Glutamatergic neuron (in vitro differentiated cells): ENCODE data around the gene NDUFS8. TPM values are rescaled to one million over a fixed set of nuclear protein-coding genes. Genes with fewer than 3 reads are reported as not detected.
A peak's percentile ranks its signal among the peaks of the same experiment; 100 is the strongest.

Source experiments
- DNase-seq: peaks from one replicate; pipeline ENCODE4 v3.0.0; 2022
- H3K27ac Mint-ChIP-seq: one replicate; pipeline ENCODE4 v1.8.0; 2020; ENCODE audit warnings: mild to moderate bottlenecking, mixed read lengths, inconsistent platforms; ENCODE audit not compliant: unreplicated experiment
- H3K27me3 Mint-ChIP-seq: one replicate; pipeline ENCODE4 v1.8.0; 2020; ENCODE audit warnings: mild to moderate bottlenecking, moderate library complexity, mixed read lengths, inconsistent platforms; ENCODE audit not compliant: unreplicated experiment
- H3K36me3 Mint-ChIP-seq: one replicate; pipeline ENCODE4 v1.8.0; 2020; ENCODE audit warnings: mild to moderate bottlenecking, mixed read lengths, inconsistent platforms; ENCODE audit not compliant: unreplicated experiment
- H3K4me1 Mint-ChIP-seq: one replicate; pipeline ENCODE4 v1.8.0; 2020; ENCODE audit warnings: mild to moderate bottlenecking, low read depth, mixed read lengths, inconsistent platforms; ENCODE audit not compliant: unreplicated experiment
- H3K4me3 Mint-ChIP-seq: one replicate; pipeline ENCODE4 v1.8.0; 2020; ENCODE audit warnings: mild to moderate bottlenecking, mixed read lengths, inconsistent platforms; ENCODE audit not compliant: unreplicated experiment
- H3K9me3 Mint-ChIP-seq: one replicate; pipeline ENCODE4 v1.8.0; 2020; ENCODE audit warnings: mild to moderate bottlenecking, moderate library complexity, mixed read lengths, inconsistent platforms; ENCODE audit not compliant: unreplicated experiment
- total RNA-seq: library from RNA; stranded (reverse); fragmentation: NEBNext Ultra II Directional; extraction: Animal tissue kit (Norgen Biotek cat#: 25700); gene quantifications from one replicate; pipeline ENCODE4 v1.2.1, GENCODE V29; 2021; ENCODE audit not compliant: unreplicated experiment
- TF ChIP-seq, protein P1 (sequence below): fragments of 200-600 bp; sonication (generic); IDR thresholded peaks from one replicate; pipeline ENCODE4 v1.5.0; 2021; ENCODE audit not compliant: partially characterized antibody, unreplicated experiment

Gene NDUFS8
- total RNA-seq, 1 donor from 2014 or later, result 136 TPM

DNA sequence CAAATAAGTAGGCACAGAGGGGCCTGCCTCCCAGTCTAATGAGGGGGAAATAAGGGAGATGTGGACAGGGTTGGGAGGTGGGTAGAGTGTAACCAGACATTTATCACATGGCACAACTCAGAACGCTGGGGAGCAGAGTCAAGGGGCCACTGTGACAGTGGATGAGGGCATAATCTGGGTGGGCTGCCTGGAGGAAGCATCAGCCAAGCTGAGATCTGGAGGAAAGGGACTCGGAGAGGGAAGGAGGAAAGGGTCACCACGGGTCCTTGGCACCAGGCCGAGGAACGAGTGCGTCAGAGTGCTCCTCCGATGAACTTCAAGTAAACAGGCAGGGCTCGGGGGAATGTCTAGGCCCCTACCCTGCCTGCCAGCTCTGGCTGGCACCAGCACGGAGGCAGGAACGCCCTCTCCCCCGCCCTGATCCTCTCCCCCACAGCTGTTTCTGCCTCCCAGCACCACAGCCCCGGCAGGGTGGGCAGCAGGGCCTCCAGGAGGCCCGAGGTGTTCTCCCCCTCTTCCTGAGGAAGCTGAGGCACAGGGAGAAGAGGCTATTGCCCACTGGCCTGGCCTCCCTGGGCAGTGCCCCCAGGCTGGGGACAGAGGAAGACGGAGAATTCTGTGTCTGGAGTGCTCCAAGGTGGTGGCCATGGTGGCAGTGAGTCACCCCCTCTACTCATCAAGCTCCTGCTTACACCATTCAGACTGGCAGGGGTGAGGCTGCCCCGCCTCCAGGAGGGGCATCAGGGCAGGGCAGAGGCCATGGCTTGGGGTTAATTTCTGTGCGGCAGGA, 16.1 kb upstream of the NDUFS8 start:
- Mint-ChIP-seq H3K36me3 (no peaks in the 10 kb centered on the region), H3K27ac (no peak overlapping the region), H3K4me1 (peaks cover 7% of the 10 kb centered on the region), H3K27me3 (peaks cover 6% of the 10 kb centered on the region), H3K4me3 (no peak overlapping the region), H3K9me3 (peaks cover 7% of the 10 kb centered on the region)
- TF ChIP-seq, protein P1, sequence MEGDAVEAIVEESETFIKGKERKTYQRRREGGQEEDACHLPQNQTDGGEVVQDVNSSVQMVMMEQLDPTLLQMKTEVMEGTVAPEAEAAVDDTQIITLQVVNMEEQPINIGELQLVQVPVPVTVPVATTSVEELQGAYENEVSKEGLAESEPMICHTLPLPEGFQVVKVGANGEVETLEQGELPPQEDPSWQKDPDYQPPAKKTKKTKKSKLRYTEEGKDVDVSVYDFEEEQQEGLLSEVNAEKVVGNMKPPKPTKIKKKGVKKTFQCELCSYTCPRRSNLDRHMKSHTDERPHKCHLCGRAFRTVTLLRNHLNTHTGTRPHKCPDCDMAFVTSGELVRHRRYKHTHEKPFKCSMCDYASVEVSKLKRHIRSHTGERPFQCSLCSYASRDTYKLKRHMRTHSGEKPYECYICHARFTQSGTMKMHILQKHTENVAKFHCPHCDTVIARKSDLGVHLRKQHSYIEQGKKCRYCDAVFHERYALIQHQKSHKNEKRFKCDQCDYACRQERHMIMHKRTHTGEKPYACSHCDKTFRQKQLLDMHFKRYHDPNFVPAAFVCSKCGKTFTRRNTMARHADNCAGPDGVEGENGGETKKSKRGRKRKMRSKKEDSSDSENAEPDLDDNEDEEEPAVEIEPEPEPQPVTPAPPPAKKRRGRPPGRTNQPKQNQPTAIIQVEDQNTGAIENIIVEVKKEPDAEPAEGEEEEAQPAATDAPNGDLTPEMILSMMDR, result no peak
- DNase-seq, result no peak

DNA sequence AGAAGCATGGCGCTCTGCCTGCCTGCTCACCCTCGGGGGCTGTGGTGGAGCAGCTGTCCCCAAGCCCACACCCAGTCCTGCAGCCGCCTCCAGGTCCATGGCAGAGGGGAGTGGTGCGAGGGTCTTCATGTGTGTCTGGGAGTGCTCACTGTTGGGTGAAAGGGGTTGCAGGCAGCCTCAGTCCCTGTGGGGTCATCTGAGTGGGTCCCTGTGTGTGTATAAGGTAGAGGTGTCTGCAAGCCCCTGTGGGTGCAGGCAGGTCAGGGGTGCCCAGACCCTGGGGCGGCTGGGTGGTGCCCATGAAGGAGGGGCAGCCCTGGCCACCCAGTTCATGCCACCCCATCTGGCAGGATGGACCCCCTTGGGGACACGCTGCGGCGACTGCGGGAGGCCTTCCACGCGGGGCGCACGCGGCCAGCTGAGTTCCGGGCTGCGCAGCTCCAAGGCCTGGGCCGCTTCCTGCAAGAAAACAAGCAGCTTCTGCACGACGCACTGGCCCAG, 15.5 kb upstream of the NDUFS8 start:
- no peak for DNase-seq
- TF ChIP-seq, protein P1, result no peak
- Mint-ChIP-seq H3K27ac (no peak overlapping the region), H3K4me1 (peaks cover 5% of the 10 kb centered on the region), H3K4me3 (no peak overlapping the region), H3K27me3 (peaks cover 6% of the 10 kb centered on the region), H3K36me3 (no peaks in the 10 kb centered on the region), H3K9me3 (peaks cover 9% of the 10 kb centered on the region)

DNA sequence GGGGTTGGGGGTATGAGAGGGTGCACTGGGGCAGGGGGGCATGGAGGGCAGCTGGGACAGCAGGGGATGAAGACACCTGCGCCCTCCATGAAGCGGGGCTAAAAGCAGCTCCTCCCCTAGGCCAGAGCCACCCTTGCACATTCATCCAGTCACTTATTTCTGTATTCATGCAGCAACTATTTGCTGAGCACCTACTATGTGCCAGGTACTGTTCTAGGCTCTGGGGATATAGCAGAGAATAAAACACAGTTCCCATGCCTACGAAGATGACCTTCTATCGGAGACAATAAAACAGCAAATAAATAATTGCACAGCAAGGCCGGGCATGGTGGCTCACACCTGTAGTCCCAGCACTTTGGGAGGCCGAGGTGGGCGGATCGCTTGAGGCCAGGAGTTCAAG, 15.0 kb upstream of the NDUFS8 start:
- H3K27me3 Mint-ChIP-seq, result peaks cover 6% of the 10 kb centered on the region
- TF ChIP-seq, protein P1, result no peak
- H3K36me3 Mint-ChIP-seq, result no peaks in the 10 kb centered on the region
- no peak for DNase-seq
- H3K4me1 Mint-ChIP-seq, result peaks cover 4% of the 10 kb centered on the region
- H3K27ac Mint-ChIP-seq, result no peak overlapping the region
- no peak overlapping the region for H3K4me3 Mint-ChIP-seq
- peaks cover 9% of the 10 kb centered on the region for H3K9me3 Mint-ChIP-seq

DNA sequence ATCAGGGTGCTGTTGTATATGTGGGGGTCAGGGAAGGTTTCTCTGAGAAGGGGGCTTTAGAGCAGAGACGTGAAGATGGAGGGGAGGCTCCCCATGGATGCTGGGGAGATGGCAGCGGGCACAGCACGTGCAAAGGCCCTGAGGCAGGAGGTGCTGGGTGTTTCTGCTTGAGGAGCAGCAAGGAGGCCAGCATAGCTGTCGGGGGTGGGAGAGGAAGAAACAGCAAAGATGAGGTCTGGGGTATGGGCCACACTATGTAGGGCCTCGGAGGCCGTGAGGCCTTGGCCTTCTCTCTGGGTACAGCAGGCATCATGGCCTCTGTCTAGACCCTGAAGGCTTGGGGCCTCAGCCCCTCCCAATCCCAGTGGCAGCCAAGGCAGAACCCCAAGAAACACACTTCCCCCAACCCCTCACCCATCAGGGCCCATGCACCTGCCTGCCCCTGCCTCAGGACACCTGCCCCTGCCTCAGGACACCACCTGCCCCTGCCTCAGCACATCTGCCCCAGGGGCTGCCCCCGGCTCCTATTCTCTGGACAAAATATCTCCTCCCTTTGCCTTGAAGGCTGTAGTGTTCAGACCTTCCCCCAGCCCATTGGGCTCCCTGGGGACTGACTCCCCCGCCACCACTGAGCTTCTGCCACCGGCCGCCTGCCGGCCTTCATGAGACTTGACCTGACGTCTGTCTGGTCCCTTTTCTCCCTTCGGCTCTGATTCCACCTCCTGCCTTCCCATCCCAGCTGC, 14.1 kb upstream of the NDUFS8 start:
- H3K4me1 Mint-ChIP-seq, result peaks cover 5% of the 10 kb centered on the region
- DNase-seq, result peak; percentile 75
- H3K4me3 Mint-ChIP-seq, result peak overlapping the region; percentile 63
- H3K27me3 Mint-ChIP-seq, result peaks cover 6% of the 10 kb centered on the region
- peaks cover 9% of the 10 kb centered on the region for H3K9me3 Mint-ChIP-seq
- peak overlapping the region; percentile 52 for H3K27ac Mint-ChIP-seq
- H3K36me3 Mint-ChIP-seq, result no peaks in the 10 kb centered on the region
- TF ChIP-seq, protein P1, result peak; percentile 30
